ENCODE measurements around the gene PLPP1. TPM values are rescaled to one million over a fixed set of nuclear protein-coding genes. Genes with fewer than 3 reads are reported as not detected.

PLPP1 gene
- total and polyA plus RNA-seq, 2 experiments from 2014 or later, result 39.1 to 97.1 TPM

- peaks cover 54% of the 10 kb centered on the region for H3K4me1 ChIP-seq (ENCODE audit: insufficient read depth)
- no peaks in the 10 kb centered on the region for H3K27me3 ChIP-seq (ENCODE audit: insufficient read depth)
- H3K27me3 Mint-ChIP-seq (ENCODE audit: insufficient read depth, low read depth, poor library complexity), result peaks cover 4% of the 10 kb centered on the region
- ATAC-seq (no peak), DNase-seq (ENCODE audit: low spot score) (no peak)
- H2AFZ ChIP-seq, result no peak overlapping the region
- no peaks in the 10 kb centered on the region for H4K20me1 ChIP-seq (replicated peaks; ENCODE audit: insufficient read depth)
- H3K4me3 Mint-ChIP-seq, result no peak overlapping the region
- peak overlapping the region; percentile 100 for H3K27ac ChIP-seq (ENCODE audit: low read depth)
- H3K27ac Mint-ChIP-seq, result peak overlapping the region; percentile 67; the same call in 1 of the 2 replicates
- H3K9me3 Mint-ChIP-seq, result no peaks in the 10 kb centered on the region; the same call in 2 of the 3 replicates
- H3K79me2 ChIP-seq (replicated peaks; ENCODE audit: insufficient read depth), result no peaks in the 10 kb centered on the region
- 0 out of 2 replicates have a peak, but pooled peaks cover 7% of the 10 kb centered on the region for H3F3A ChIP-seq (replicated peaks; ENCODE audit: low read depth)
- H3K4me3 ChIP-seq, result no peak overlapping the region
- H3K9me2 ChIP-seq (ENCODE audit: insufficient read depth), result no peaks in the 10 kb centered on the region
- no peak for TF ChIP-seq NANOG (IDR thresholded peaks at IDR 0.05; ENCODE audit: borderline replicate concordance)
- no peak for TF ChIP-seq POLR2AphosphoS5 (IDR thresholded peaks at IDR 0.05; ENCODE audit: low read depth)
- no peak for TF ChIP-seq CREB1 (CRISPR knock-in tag; IDR thresholded peaks at IDR 0.05; ENCODE audit: low read depth)
- H3K4me2 ChIP-seq, result peak overlapping the region; percentile 50; the same call in 1 of the 2 replicates
- no peaks in the 10 kb centered on the region for H3K36me3 ChIP-seq (ENCODE audit: insufficient read depth)
- H3K4me1 Mint-ChIP-seq, result peaks cover 40% of the 10 kb centered on the region
- no peaks in the 10 kb centered on the region for H3K36me3 Mint-ChIP-seq (ENCODE audit: low read depth)
Observed at GRCh38 chr5:55572600-55572999, 37.8 kb upstream of the PLPP1 start.

GRCh38 chr5:55572020-55572419 is 37.3 kb upstream of the PLPP1 start:
- peak overlapping the region; percentile 50; the same call in 1 of the 3 replicates for H3K4me3 Mint-ChIP-seq
- TF ChIP-seq ZNF331 (CRISPR knock-in tag; IDR thresholded peaks at IDR 0.05; ENCODE audit: low read depth), result no peak
- no peak for TF ChIP-seq ZNF462 (CRISPR knock-in tag; IDR thresholded peaks at IDR 0.05)
- TF ChIP-seq CREB1 (CRISPR knock-in tag; IDR thresholded peaks at IDR 0.05; ENCODE audit: low read depth), result no peak
- no peak for TF ChIP-seq ZNF114 (CRISPR knock-in tag; IDR thresholded peaks at IDR 0.05)
- TF ChIP-seq CTCF (conservative IDR thresholded peaks at IDR 0.05; ENCODE audit: low read depth in 2 of 2), result no peak
- H3K4me2 ChIP-seq, result peak overlapping the region; percentile 50
- no peaks in the 10 kb centered on the region for H3K27me3 ChIP-seq (ENCODE audit: insufficient read depth)
- DNase-seq (ENCODE audit: low spot score) (no peak), ATAC-seq (peak; percentile 51)
- 0 out of 2 replicates have a peak, but pooled peaks cover 7% of the 10 kb centered on the region for H3F3A ChIP-seq (replicated peaks; ENCODE audit: low read depth)
- peaks cover 36% of the 10 kb centered on the region for H3K4me1 Mint-ChIP-seq
- H3K36me3 Mint-ChIP-seq (ENCODE audit: low read depth), result no peaks in the 10 kb centered on the region
- H3K36me3 ChIP-seq (ENCODE audit: insufficient read depth), result no peaks in the 10 kb centered on the region
- peaks cover 48% of the 10 kb centered on the region for H3K4me1 ChIP-seq (ENCODE audit: insufficient read depth)
- no peaks in the 10 kb centered on the region for H3K9me2 ChIP-seq (ENCODE audit: insufficient read depth)
- H3K9me3 Mint-ChIP-seq, result no peaks in the 10 kb centered on the region; the same call in 2 of the 3 replicates
- no peaks in the 10 kb centered on the region for H3K79me2 ChIP-seq (replicated peaks; ENCODE audit: insufficient read depth)
- no peaks in the 10 kb centered on the region for H4K20me1 ChIP-seq (replicated peaks; ENCODE audit: insufficient read depth)
- no peak overlapping the region for H2AFZ ChIP-seq
- H3K27me3 Mint-ChIP-seq (ENCODE audit: insufficient read depth, low read depth, poor library complexity), result peaks cover 4% of the 10 kb centered on the region
- peak overlapping the region; percentile 94 for H3K27ac Mint-ChIP-seq
- H3K27ac ChIP-seq (ENCODE audit: low read depth), result peak overlapping the region; percentile 100
- peak overlapping the region; percentile 21 for H3K4me3 ChIP-seq
